Caco-2 (cell line): ENCODE measurements around the gene COL27A1. TPM values are rescaled to one million over a fixed set of nuclear protein-coding genes. Genes with fewer than 3 reads are reported as not detected.

Source experiments
- BruUV-seq: library from RNA; stranded (reverse); fragments of 400-500 nt; replicated peaks from 2 replicates; lab custom pipeline; 2021; lab: Mats Ljungman, UMichigan
- CTCF ChIA-PET: fragments of 300-600 bp; sonication (Branson Sonifier 250); formaldehyde crosslinking; loops from one replicate; lab custom pipeline; 2022; ENCODE audit warnings: antibody characterized with exemption; lab: Charles Lee
- POLR2A ChIA-PET: fragments of 300-600 bp; sonication (Branson Sonifier 250); formaldehyde crosslinking; loops from one replicate; lab custom pipeline; 2022; ENCODE audit warnings: antibody characterized with exemption; lab: Charles Lee
- DNase-seq, 2 experiments: peaks; one replicate each; pipeline versions ENCODE4 v3.0.0 to v3.0.0-alpha.2; 2020 to 2022
- H3K27me3 ChIP-seq: replicated peaks from 2 replicates; pipeline ENCODE4 v1.6.0; 2011; ENCODE audit warnings: low read length; ENCODE audit not compliant: control insufficient read depth, insufficient read depth
- H3K36me3 ChIP-seq: 2 replicates; pipeline ENCODE4 v1.5.1; 2011; ENCODE audit warnings: low read length; ENCODE audit not compliant: control insufficient read depth, insufficient read depth
- H3K4me1 ChIP-seq: fragments of 250-450 bp; sonication (Bioruptor Pico); 2 replicates; pipeline ENCODE4 v1.5.1; 2020; ENCODE audit warnings: mild to moderate bottlenecking
- H3K4me3 ChIP-seq: 2 replicates; pipeline ENCODE4 v1.5.1; 2011; ENCODE audit warnings: low read depth, mild to moderate bottlenecking, control low read depth, low read length
- H3K9me3 ChIP-seq: fragments of 250-450 bp; sonication (Bioruptor Pico); 2 replicates; pipeline ENCODE4 v1.5.1; 2020; ENCODE audit warnings: mild to moderate bottlenecking, moderate library complexity
- H3K27ac Mint-ChIP-seq: one replicate; pipeline ENCODE4 v1.8.0; 2022; ENCODE audit warnings: mixed read lengths; ENCODE audit not compliant: unreplicated experiment
- H3K27me3 Mint-ChIP-seq: one replicate; pipeline ENCODE4 v1.8.0; 2022; ENCODE audit warnings: mixed read lengths; ENCODE audit not compliant: insufficient read depth, unreplicated experiment
- H3K36me3 Mint-ChIP-seq: one replicate; pipeline ENCODE4 v1.8.0; 2022; ENCODE audit warnings: mild to moderate bottlenecking, mixed read lengths; ENCODE audit not compliant: insufficient read depth, unreplicated experiment
- H3K4me1 Mint-ChIP-seq: one replicate; pipeline ENCODE4 v1.8.0; 2022; ENCODE audit warnings: low read depth, mixed read lengths; ENCODE audit not compliant: unreplicated experiment
- H3K4me3 Mint-ChIP-seq: one replicate; pipeline ENCODE4 v1.8.0; 2022; ENCODE audit warnings: mild to moderate bottlenecking, moderate library complexity, mixed read lengths; ENCODE audit not compliant: unreplicated experiment
- H3K9me3 Mint-ChIP-seq: one replicate; pipeline ENCODE4 v1.8.0; 2022; ENCODE audit warnings: mixed read lengths; ENCODE audit not compliant: unreplicated experiment
- CTCF ChIP-seq, 2 experiments: fragments of 200-600 bp in 1 of 2; IDR thresholded peaks; 1 replicate in 1 of 2; 2 replicates in 1 of 2; pipeline versions ENCODE4 v1.5.1 to v1.8.0; 2011 to 2022; ENCODE audit warnings: antibody characterized with exemption in 1 of 2, control low read depth in 1 of 2, inconsistent platforms in 1 of 2, low read depth in 1 of 2, low read length in 1 of 2, mild to moderate bottlenecking in 1 of 2, moderate library complexity in 1 of 2; ENCODE audit not compliant: insufficient read depth in 1 of 2, severe bottlenecking in 1 of 2, unreplicated experiment in 1 of 2
- intact Hi-C: fragments of 100-400 bp; cut with micrococcal nuclease; formaldehyde crosslinking; loops from one replicate; pipeline ENCODE4 v1.10.0; 2022; ENCODE audit not compliant: unreplicated experiment
- total RNA-seq: library from RNA; stranded (reverse); gene quantifications from 2 replicates; pipeline ENCODE4 v1.2.3, GENCODE V29; 2022

Gene COL27A1
- total RNA-seq, 1 experiment from 2014 or later = 31.1 TPM

GRCh38 chr9:114285166-114285867 lies 130.0 kb downstream of the COL27A1 start:
- peaks cover 7% of the 10 kb centered on the region for H3K4me1 Mint-ChIP-seq
- no TSS peak for BruUV-seq
- H3K9me3 Mint-ChIP-seq = no peaks in the 10 kb centered on the region
- Histone ChIP-seq H3K36me3 (no peaks in the 10 kb centered on the region; the same call in none of the 2 replicates), H3K4me1 (peaks cover 14% of the 10 kb centered on the region), H3K4me3 (no peak overlapping the region), H3K27me3 (no peaks in the 10 kb centered on the region), H3K9me3 (no peaks in the 10 kb centered on the region)
- no peak overlapping the region for H3K4me3 Mint-ChIP-seq
- H3K27me3 Mint-ChIP-seq = no peaks in the 10 kb centered on the region
- peaks cover 1% of the 10 kb centered on the region for H3K36me3 Mint-ChIP-seq
- intact Hi-C loops = no loop called here
- H3K27ac Mint-ChIP-seq = no peak overlapping the region
- no peak for TF ChIP-seq CTCF (IDR thresholded peaks at IDR 0.05; ENCODE audit: insufficient read depth in 1 of 2, low read depth in 1 of 2, low read length in 1 of 2, severe bottlenecking in 1 of 2, unreplicated experiment in 1 of 2)
- CTCF ChIA-PET = no interaction called here
- peak in 1 of 2 experiments; percentile 28 for DNase-seq
- POLR2A ChIA-PET = no interaction called here

DNA sequence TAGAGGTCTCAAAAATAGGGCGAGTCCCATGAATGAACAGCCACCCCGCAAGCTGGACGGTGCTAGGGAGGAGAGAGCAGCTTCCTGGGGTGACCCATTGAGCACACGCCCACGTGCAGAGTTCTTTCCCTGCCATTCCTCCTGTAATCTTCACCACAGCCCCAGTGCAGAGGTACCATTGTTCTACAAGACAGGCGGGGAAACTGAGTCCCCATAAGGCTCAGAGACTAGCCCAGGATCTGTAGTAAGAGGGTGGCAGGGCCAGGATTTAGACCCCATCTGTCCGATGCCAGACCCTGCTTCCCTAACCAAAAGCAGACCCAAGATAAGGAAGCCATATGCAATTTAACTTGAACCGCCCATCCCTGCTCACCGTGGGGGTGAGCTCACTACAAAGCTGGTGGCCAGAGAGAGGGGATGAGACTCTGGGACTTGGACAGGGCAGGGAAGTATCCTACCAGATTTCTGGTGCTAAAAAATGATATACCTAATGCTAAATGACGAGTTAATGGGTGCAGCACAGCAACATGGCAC lies 130.9 kb downstream of the COL27A1 start:
- no peaks in the 10 kb centered on the region for H3K27me3 Mint-ChIP-seq
- H3K27ac Mint-ChIP-seq = no peak overlapping the region
- TF ChIP-seq CTCF (IDR thresholded peaks at IDR 0.05; ENCODE audit: insufficient read depth in 1 of 2, low read depth in 1 of 2, low read length in 1 of 2, severe bottlenecking in 1 of 2, unreplicated experiment in 1 of 2) = no peak
- Histone ChIP-seq H3K27me3 (no peaks in the 10 kb centered on the region), H3K4me3 (no peak overlapping the region), H3K4me1 (peaks cover 14% of the 10 kb centered on the region), H3K9me3 (no peaks in the 10 kb centered on the region), H3K36me3 (no peaks in the 10 kb centered on the region; the same call in none of the 2 replicates)
- DNase-seq = no peak
- peaks cover 10% of the 10 kb centered on the region for H3K36me3 Mint-ChIP-seq
- intact Hi-C loops = no loop called here
- ChIA-PET POLR2A (no interaction called here), CTCF (no interaction called here)
- no TSS peak for BruUV-seq
- H3K4me1 Mint-ChIP-seq = peaks cover 7% of the 10 kb centered on the region
- H3K4me3 Mint-ChIP-seq = no peak overlapping the region
- no peaks in the 10 kb centered on the region for H3K9me3 Mint-ChIP-seq

GRCh38 chr9:114287001-114287762 lies 131.8 kb downstream of the COL27A1 start:
- intact Hi-C loops = no loop called here
- peaks cover 14% of the 10 kb centered on the region for H3K4me1 ChIP-seq

More at GRCh38 chr9:114287001-114287762, 131.8 kb downstream of the COL27A1 start:
- Histone ChIP-seq H3K36me3 (peaks cover 2% of the 10 kb centered on the region), H3K27me3 (no peaks in the 10 kb centered on the region), H3K4me3 (no peak overlapping the region), H3K9me3 (no peaks in the 10 kb centered on the region)
- Mint-ChIP-seq H3K4me3 (no peak overlapping the region), H3K9me3 (no peaks in the 10 kb centered on the region), H3K27me3 (no peaks in the 10 kb centered on the region), H3K36me3 (peaks cover 15% of the 10 kb centered on the region), H3K4me1 (peaks cover 7% of the 10 kb centered on the region), H3K27ac (no peak overlapping the region)
- no peak for TF ChIP-seq CTCF (IDR thresholded peaks at IDR 0.05; ENCODE audit: insufficient read depth in 1 of 2, low read depth in 1 of 2, low read length in 1 of 2, severe bottlenecking in 1 of 2, unreplicated experiment in 1 of 2)
- peak in 1 of 2 experiments; percentile 22 for DNase-seq
- ChIA-PET POLR2A (no interaction called here), CTCF (interaction anchor here (1.2 to 6.5 kb wide), 3 partner anchors 48 to 205 kb away, joined by 4 to 84 read pairs (median 16); no protein-coding TSS in a partner anchor)
- BruUV-seq = no TSS peak
